Omental fat pad (tissue), 4 donors: ENCODE measurements around the gene ANTXR2. TPM values are rescaled to one million over a fixed set of nuclear protein-coding genes. Genes with fewer than 3 reads are reported as not detected.

Experiments
- ATAC-seq: fragments of 150-250 bp; one replicate; pipeline ENCODE4 v1.9.1; 2016; ENCODE audit warnings: mild to moderate bottlenecking, moderate library complexity; ENCODE audit not compliant: low FRiP score
- DNase-seq: peaks from one replicate; pipeline ENCODE4 v3.0.0-alpha.2; 2019; ENCODE audit warnings: low spot score
- CTCF ChIP-seq, 3 donors: fragments of 450-650 bp; IDR thresholded peaks; one replicate each; pipeline ENCODE4 v1.5.1; 2016 to 2017; ENCODE audit warnings: antibody characterized with exemption in 3 of 3, mild to moderate bottlenecking in 3 of 3, moderate library complexity in 2 of 3
- total RNA-seq, 4 donors: library from RNA; depleted of rRNA; stranded (reverse); fragments of >200 nt; gene quantifications; one replicate each; pipeline ENCODE4 v1.1.0, GENCODE V29; 2016

Gene ANTXR2
- total RNA-seq, 4 donors from 2014 or later: 86.7 to 208 (median 139) TPM

DNA sequence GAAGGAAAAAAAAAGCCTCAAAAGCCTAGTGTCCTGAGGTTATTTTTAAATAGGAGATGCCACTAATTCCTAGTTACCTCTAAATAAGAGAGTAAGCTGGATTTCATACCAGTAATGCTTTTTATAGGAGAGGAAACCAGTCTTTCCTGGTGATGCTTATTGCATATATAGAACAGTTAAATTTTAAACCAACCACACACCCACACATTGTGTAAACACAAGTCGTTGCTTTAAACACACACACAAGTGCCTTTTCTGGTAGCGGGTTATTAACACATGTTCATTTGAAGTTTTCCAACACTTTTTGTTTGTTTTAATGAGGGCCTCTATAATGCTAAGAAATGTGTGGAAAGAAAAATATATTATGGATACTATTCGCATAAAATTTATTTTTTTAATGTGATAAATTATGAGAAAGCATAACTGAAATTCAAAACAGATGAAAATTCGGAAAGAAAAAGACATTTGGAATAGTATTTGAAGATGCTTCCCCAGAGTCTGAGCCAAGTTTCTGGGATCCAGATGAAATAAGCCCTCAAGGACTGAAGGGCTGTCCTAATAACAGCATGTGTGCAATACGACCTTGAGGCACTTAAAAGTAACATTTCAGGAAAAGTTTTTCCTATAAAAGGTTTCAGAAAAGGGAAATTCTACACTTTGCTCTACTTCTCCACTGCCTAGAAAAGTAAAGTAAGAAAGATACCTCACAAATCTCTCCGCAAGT is 2.0 kb downstream of the ANTXR2 start:
- no peak for TF ChIP-seq CTCF (IDR thresholded peaks at IDR 0.05)
- ATAC-seq: no peak
- no peak for DNase-seq

- DNase-seq: no peak
- no peak for ATAC-seq
- no peak for TF ChIP-seq CTCF (IDR thresholded peaks at IDR 0.05)
These were observed 2.9 kb downstream of the ANTXR2 start for GRCh38 chr4:80069837-80070731.

DNA sequence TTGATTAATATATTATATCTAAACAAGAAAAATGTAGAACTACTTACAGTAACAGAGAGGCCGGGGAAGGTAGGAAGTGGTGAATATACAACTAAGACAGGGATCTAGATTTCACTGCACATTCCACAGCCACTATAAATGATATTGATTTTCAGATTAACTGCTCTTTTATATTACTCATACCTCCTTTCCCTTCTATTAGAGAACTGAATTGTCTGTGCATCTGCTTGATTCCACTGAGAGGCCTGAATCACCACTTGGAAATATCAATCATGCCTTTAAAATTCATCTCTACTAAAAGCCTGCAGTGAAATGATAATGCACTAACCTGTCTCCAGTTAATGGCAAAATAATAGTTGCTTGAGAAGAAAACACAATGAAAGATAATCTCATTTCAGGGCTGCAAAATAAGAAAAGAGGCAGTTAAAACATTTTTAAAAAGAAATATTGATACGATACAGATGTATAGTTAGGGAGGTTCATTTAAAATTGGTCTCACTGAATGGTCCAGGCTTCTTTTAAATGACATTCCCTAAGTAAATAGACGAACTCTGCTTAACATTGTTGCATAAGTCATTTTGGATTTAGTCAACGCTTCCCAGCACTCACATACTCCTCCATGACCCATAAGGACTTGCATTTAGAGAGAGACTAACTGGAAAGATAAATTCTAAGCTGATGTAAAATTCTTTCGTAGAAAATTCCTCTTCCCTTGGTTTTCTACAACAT is 3.8 kb downstream of the ANTXR2 start:
- DNase-seq: no peak
- TF ChIP-seq CTCF (IDR thresholded peaks at IDR 0.05): no peak
- no peak for ATAC-seq

GRCh38 chr4:80065601-80066000 is 7.4 kb downstream of the ANTXR2 start:
- ATAC-seq (no peak), DNase-seq (no peak)
- TF ChIP-seq CTCF (IDR thresholded peaks at IDR 0.05): no peak

DNA sequence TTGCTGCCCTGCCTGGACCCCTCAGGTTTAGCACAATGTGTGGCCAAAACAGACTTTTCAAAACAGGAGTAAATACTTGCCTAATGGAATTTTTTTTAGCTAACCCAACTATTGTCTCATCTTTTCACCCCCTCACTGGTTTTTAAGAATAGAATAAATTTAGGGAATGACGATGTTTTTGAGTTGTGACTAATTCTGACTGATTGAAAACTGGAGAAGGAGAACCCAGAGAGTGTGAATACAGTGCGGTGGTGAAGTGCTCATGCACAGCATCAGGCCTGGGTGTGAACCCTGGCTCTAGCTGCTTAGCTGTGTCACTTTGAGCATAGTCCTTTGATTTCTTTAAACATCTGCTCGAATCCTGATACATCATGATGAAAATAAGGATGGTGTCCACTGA is 10.5 kb downstream of the ANTXR2 start:
- DNase-seq (no peak), ATAC-seq (no peak)
- no peak for TF ChIP-seq CTCF (IDR thresholded peaks at IDR 0.05)

GRCh38 chr4:80060804-80061203 is 12.2 kb downstream of the ANTXR2 start:
- no peak for TF ChIP-seq CTCF (IDR thresholded peaks at IDR 0.05)
- ATAC-seq (no peak), DNase-seq (no peak)
